ENCODE measurements around the gene ATOSB.
A peak's percentile ranks its signal among the peaks of the same experiment; 100 is the strongest.
"Not testable (repeated sequence)": the region's sequence is repeated elsewhere in the genome, so short reads cannot be mapped to it uniquely, and the experiment has no call there.

ATOSB gene, protein sequence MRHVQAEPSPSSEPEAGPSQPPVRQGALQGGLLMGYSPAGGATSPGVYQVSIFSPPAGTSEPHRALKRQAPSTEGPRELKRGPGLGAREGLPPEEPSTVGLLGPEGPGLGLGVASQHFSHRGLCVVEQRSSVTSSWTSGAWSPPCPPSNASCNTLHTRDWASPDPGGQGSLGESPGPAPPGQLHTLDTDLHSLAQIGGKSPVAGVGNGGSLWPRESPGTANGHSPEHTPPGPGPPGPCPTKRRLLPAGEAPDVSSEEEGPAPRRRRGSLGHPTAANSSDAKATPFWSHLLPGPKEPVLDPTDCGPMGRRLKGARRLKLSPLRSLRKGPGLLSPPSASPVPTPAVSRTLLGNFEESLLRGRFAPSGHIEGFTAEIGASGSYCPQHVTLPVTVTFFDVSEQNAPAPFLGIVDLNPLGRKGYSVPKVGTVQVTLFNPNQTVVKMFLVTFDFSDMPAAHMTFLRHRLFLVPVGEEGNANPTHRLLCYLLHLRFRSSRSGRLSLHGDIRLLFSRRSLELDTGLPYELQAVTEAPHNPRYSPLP

GRCh38 chr9:35115680-35116538, at the start of gene ATOSB:
Gene ATOSB, minus strand, starts transcription at chr9:35115862. Its CDS starts 7,588 bp downstream, at chr9:35108274.
- DNase-seq (ENCODE audit: low spot score), result peak; percentile 95

- peak; percentile 34 for DNase-seq (ENCODE audit: low spot score)
These were observed 49.0 kb upstream of the ATOSB start for GRCh38 chr9:35164711-35165110.

- no peak for DNase-seq (ENCODE audit: low spot score)
These were observed 47.8 kb upstream of the ATOSB start for GRCh38 chr9:35163413-35163812.

- DNase-seq (ENCODE audit: low spot score), result no peak
These were observed 47.1 kb upstream of the ATOSB start for GRCh38 chr9:35162605-35163315.

DNA sequence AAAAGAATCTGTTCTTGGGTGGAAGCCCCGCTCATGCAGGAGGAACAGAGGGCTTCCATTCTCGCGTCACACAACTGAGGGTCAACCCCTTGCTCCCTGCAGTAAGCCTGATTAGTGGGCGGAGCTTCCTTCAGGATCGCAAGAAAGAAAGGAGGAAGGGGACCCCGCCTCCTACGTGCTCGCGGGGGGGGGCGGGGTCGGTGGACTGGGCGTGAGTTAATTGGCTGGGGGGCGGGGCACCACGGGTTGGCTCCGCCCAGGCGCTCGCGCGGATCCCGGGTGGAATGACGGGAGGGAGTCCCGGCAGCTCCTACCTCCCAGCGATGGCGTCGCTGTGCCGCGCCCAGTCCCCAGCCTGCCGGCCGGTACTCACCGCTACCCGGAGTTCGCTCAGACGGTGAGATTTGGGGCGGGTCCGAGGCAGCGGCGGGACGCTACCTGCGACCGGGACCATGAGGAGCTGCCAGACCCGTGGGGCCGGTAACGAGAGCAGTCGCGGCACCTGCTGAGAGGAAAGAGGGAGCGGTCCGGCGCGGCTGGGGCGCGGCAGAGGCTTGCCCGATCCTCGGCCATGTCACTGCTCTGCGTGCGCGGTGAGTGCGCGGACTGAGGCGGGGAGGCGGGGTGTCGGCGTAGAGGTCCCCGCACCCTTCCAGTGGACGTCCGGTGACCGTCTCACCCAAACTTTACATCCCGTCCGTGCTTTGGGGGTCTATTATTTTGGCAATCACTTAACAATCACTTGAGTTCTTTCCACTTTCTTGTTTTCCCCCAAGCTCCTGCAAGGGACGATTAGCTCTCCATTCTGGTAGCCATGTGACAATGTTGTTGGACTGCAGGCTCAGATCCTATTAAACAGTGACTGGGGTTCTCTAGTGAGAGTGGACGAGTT, 46.3 kb upstream of the ATOSB start, which contains the start of gene UNC13B:
TSS of gene UNC13B (plus strand) at position 297 of the 892 bp plus-strand sequence. CDS start at position 572, 275 bp downstream.
- DNase-seq (ENCODE audit: low spot score), result peak; percentile 99

- DNase-seq (ENCODE audit: low spot score), result no peak
These were observed 43.0 kb upstream of the ATOSB start for GRCh38 chr9:35158501-35159280.

DNA sequence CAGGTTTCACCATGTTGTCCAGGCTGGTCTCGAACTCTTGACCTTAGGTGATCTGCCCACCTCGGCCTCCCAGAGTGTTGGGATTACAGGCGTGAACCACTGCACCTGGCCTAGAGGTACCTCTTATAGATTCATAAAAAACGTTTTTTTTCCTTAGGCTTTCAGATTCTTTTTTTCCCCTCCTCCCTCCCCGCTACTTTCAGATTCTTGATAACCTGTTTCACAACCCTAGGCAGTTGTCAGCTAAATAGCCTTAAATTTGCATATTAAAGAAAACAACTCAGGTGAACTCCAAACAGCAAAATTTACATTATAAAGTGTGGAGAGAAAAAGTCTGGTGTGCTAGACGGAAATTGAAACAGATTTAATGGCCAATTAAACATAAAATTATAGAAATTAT, 42.2 kb upstream of the ATOSB start:
- DNase-seq (ENCODE audit: low spot score), result not testable (repeated sequence)

DNA sequence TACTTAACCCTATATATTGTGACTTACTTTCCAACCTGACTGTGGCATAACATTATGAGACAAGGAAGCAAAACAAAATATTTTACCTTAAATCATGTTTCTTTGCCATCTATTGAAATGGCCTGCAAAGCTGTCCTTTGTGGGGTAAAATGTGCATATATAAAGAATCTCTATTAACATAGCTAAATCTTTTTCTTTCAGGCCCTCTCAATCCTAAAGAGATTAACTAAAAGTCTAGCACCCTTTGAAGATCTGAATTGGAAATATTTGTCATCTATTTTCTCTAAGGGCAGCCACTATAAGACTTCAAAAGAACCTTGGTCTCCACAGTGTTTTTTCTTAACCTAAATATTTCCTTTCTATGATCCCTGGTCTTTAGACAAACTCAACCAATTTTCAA, 41.1 kb upstream of the ATOSB start:
- DNase-seq (ENCODE audit: low spot score), result no peak

DNA sequence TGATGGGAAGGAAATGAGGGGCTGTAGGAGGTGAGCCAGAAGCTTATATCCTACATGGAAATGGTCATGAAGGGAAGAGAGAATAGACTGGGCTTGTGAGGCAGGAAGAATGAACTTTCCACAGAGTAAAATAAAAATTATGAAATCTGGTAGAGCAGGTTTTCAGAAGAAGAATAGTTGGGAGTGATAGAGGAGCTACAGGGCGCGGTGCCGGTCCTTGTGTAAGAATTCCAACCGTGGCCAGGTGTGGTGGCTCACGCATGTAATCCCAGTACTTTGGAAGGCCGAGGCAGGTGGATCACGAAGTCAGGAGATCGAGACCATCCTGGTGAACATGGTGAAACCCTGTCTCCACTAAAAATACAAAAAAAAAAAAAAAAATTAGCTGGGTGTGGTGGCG, 37.3 kb upstream of the ATOSB start:
- DNase-seq (ENCODE audit: low spot score), result no peak

GRCh38 chr9:35147941-35148563, 32.4 kb upstream of the ATOSB start:
- not testable (repeated sequence) for DNase-seq (ENCODE audit: low spot score)

- no peak for DNase-seq (ENCODE audit: low spot score)
These were observed 26.4 kb upstream of the ATOSB start for GRCh38 chr9:35142037-35142436.

DNA sequence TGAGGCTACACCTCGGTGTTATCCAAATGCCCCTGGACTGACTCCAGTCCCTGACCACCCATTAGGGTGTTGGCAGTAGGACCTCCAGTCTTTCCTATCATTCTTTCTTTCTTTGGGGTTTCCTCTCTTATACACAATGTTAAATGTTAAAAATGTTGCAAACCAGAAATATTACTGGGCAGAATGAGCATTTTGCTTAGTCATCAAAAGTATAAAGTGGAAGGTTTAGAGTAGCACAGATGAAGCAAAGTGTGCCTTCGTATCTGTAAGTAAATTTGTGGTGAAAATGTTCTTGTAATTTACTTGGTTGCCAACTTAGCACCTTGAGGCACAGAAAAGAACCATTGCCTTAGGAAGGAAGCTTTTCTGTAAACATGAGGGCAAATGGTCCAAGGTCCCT, 24.4 kb upstream of the ATOSB start:
- DNase-seq (ENCODE audit: low spot score), result no peak

- DNase-seq (ENCODE audit: low spot score), result no peak
These were observed 21.2 kb upstream of the ATOSB start for GRCh38 chr9:35136866-35137265.

GRCh38 chr9:35135988-35136387, 20.3 kb upstream of the ATOSB start:
- no peak for DNase-seq (ENCODE audit: low spot score)

GRCh38 chr9:35134920-35135319, 19.3 kb upstream of the ATOSB start:
- DNase-seq (ENCODE audit: low spot score), result no peak

DNA sequence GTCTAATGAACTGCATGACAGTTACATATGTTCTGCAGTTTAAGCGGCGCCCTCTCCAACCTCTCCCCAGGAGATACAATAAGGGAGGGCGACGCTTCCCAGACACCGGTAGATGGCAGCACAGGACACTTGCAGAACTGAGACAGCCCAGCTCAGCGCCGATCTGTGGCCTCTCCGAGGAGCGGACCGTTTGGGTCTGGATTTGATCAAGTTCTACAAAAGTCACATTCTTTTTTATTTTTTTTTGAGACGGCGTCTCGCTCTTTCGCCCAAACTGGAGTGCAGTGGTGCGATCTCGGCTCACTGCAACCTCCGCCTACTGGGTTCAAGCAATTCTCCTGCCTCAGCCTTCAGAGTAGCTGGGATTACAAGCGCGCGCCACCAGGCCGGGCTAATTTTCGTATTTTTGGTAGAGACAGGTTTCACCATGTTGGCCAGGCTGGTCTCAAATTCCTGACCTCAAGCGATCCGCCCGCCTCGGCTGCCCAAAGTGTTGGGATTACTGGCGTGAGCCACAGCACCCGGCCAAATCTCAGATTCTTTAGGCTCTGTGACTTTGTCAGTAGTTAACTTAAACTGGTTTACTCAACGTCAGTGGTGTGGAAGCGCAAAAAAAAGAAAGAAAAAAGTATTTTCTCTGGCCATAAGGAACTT, 1.4 kb upstream of the ATOSB start:
- peak; percentile 89 for DNase-seq (ENCODE audit: low spot score)

DNA sequence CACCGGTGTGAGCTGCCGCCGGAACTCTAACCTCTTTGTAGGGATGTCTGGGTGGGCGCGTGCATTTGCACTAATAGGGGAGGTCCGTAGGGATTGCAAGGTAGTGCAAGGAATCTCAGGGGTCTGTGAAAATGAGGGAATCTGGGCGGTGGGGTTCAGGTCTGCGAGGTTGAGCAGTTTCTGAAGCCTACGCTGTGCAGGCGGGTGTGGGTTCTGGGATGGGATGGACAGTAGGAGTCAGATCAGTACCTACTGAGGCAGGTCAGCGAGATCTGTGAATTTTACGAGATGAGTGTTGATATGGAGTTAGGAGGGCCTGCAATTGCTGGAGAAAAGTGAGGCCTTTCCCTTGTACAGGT, 856 bp upstream of the ATOSB start:
- no peak for DNase-seq (ENCODE audit: low spot score)

DNA sequence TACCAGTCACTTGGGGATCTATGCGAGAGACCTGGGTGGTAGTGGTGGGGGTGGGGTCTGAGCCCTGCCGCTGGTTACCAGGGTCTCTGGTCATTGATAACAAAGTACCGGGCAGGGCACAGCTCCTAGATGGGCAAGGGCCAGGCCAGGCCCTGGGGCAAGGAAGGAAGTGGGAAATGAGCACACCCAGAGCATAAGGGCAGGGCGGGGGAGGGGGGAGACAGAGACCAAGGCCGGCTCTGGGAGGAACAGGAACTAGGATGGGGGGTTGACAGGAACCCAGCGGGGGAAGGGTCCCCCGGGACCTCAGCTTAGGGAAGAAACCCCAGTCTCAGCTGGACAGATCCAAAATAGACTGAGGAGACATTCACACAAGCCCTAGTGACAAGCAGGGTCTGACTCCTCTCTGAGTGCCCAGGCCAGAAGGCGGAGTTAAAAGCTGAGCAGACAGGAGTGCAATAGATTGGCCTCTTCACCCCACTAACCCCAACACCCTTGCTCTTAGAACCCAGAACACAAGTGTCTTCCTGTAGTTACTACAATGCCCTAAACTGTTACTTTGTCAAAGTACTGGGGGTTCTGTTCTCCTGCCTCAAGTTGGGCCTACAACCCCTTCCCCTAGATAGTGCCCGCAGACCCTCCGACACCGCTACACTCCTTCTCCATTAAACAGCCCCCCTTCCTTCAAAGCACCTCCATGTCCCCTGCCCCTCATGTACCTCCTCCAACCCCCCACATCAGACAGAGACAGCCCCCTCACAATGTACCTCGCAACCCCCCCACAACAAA, 628 bp downstream of the ATOSB start:
- peak; percentile 52 for DNase-seq (ENCODE audit: low spot score)
